Spinal cord (tissue), 10 donors: ENCODE results near the gene SLC6A8. TPM values are rescaled to one million over a fixed set of nuclear protein-coding genes. Genes with fewer than 3 reads are reported as not detected.

Experiments used
- DNase-seq, 6 donors: peaks; one replicate each; pipeline versions ENCODE4 v3.0.0 to v3.0.0-alpha.2; 2013 to 2015; ENCODE audit warnings: low spot score in 6 of 6, low read depth in 4 of 6
- H3K27ac ChIP-seq: one replicate; pipeline ENCODE4 v1.5.1; 2013; ENCODE audit warnings: low read depth, low read length, control low read depth
- H3K27me3 ChIP-seq: one replicate; pipeline ENCODE4 v1.6.1; 2013; ENCODE audit warnings: low read length; ENCODE audit not compliant: control insufficient read depth, insufficient read depth
- H3K36me3 ChIP-seq: one replicate; pipeline ENCODE4 v1.6.1; 2013; ENCODE audit warnings: low read length; ENCODE audit not compliant: control insufficient read depth, insufficient read depth
- H3K4me1 ChIP-seq: one replicate; pipeline ENCODE4 v1.6.1; 2013; ENCODE audit warnings: low read length; ENCODE audit not compliant: control insufficient read depth, insufficient read depth
- H3K4me3 ChIP-seq: one replicate; pipeline ENCODE4 v1.5.1; 2013; ENCODE audit warnings: low read depth, low read length, control low read depth
- H3K9me3 ChIP-seq: one replicate; pipeline ENCODE4 v1.6.1; 2013; ENCODE audit warnings: low read length; ENCODE audit not compliant: control insufficient read depth, insufficient read depth
- WGBS: methylation state at CpG from one replicate; pipeline ENCODE4 v1.1.5; 2013; ENCODE audit warnings: missing lambda C conversion rate; ENCODE audit not compliant: insufficient coverage; 5-methylcytosine and 5-hydroxymethylcytosine counted together
- polyA plus RNA-seq, 2 donors: library from polyadenylated mRNA; unstranded; fragments of 120-200 nt; gene quantifications; one replicate each; pipeline ENCODE4 v1.2.1, GENCODE V29; 2013; ENCODE audit not compliant: insufficient read length in 2 of 2
- total RNA-seq, 2 donors: library from RNA; depleted of rRNA in 1 of 2; stranded (reverse); fragments of 120-200 nt in 1 of 2; fragments of >200 nt in 1 of 2; gene quantifications; one replicate each; pipeline versions ENCODE4 v1.2.3 to v1.2.4, GENCODE V29; 2013 to 2014
- donor health status: healthy.

Gene SLC6A8
- total and polyA plus RNA-seq, 4 donors = 22.3 to 77.0 (median 47.5) TPM

GRCh38 chrX:153642051-153642654 is 45.6 kb upstream of the SLC6A8 start:
- peak in 1 of 6 donors; percentile 13 for DNase-seq
- Histone ChIP-seq H3K4me1 (peaks cover 37% of the 10 kb centered on the region), H3K4me3 (no peak overlapping the region), H3K9me3 (peaks cover 3% of the 10 kb centered on the region), H3K36me3 (no peaks in the 10 kb centered on the region), H3K27me3 (peaks cover 41% of the 10 kb centered on the region), H3K27ac (no peak overlapping the region)
- WGBS = 21% methylated on average over 44 of the region's 62 CpGs

DNA sequence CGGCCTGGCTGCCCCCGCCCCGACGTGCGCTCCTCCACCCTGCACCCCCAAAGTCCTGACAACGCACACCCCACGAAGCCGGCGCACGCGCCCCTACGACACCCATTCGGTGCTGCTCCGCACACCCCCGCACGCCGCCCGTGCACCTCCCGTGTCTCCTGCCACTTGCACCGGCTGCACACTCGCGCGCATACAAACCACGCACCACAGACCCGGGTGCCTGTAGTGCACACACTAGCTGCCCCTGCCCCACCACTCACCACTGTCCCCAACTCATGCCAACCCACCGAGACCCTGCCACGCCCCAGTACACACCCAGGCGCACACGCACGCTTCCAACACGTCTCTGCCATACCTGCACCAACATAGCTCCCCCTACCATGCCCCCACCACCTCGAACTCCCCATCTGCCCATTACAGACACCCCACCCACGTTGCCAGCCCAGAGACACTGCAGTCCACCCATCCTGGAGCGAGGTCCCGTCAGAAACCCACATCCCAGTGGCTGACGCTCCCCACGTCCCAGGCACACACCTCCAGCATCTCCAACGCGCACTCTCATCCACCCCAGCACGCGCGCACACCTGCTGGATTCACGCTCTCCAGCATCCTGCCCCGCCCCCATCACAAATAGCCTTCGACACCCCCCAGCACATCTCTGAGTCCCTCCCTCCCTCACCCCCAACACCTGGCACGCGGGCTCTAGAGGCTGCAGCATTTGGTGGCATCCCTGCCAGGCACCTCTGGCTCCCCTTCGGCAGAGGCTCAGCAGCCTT is 44.9 kb upstream of the SLC6A8 start:
- Histone ChIP-seq H3K27me3 (peaks cover 47% of the 10 kb centered on the region), H3K4me3 (no peak overlapping the region), H3K27ac (no peak overlapping the region), H3K36me3 (no peaks in the 10 kb centered on the region), H3K9me3 (peaks cover 3% of the 10 kb centered on the region), H3K4me1 (peaks cover 41% of the 10 kb centered on the region)
- DNase-seq = no peak
- WGBS = 24% methylated on average over 43 of the region's 48 CpGs

GRCh38 chrX:153643431-153644351 is 44.0 kb upstream of the SLC6A8 start:
- H3K4me1 ChIP-seq = peaks cover 41% of the 10 kb centered on the region
- H3K27ac ChIP-seq = no peak overlapping the region
- 13% methylated on average over 83 of the region's 84 CpGs for WGBS
- peak overlapping the region; percentile 9 for H3K4me3 ChIP-seq
- H3K27me3 ChIP-seq = peaks cover 49% of the 10 kb centered on the region
- peaks cover 3% of the 10 kb centered on the region for H3K9me3 ChIP-seq
- no peaks in the 10 kb centered on the region for H3K36me3 ChIP-seq
- peak in 2 of 6 donors; percentile 26 to 43 for DNase-seq

DNA sequence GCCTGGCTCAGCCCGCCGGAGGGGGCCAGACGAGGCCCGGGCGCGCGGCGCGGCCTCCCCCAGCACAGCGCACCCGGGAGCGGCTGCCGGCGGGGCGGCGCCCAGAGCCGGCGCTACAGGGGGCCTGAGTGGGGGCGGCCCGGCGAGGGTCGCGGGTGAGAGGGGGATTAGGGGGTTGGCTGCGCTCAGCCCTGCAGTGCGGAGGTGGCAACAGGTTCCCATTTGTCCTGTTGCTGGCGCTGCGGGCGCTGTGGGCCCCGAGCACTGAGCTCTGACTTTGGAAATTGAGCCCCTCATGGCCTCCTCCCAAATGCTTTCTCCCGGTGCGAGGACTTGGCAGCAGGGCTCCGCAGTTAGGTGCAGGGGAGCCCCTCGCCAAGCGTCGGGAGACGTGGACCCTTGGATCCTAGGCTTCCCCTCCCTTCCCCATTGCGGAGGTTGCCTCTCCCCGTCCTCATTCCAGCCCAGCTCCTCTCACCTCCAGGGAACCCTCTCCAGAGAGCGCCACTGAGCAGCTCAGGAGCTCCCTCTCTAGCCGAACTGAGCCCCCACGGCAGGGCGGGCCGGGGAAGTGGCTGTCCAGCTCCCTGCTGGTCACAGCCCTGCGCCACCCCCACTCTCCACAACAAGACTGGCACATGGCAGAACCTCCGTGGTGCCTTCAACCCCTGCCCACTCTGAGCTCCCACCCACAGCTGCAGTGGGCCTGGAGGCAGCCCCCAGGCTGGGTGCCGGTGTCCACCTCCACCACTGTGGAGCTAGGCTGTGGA is 43.2 kb upstream of the SLC6A8 start:
- Histone ChIP-seq H3K9me3 (peaks cover 3% of the 10 kb centered on the region), H3K27me3 (peaks cover 54% of the 10 kb centered on the region), H3K4me3 (no peak overlapping the region)

DNA sequence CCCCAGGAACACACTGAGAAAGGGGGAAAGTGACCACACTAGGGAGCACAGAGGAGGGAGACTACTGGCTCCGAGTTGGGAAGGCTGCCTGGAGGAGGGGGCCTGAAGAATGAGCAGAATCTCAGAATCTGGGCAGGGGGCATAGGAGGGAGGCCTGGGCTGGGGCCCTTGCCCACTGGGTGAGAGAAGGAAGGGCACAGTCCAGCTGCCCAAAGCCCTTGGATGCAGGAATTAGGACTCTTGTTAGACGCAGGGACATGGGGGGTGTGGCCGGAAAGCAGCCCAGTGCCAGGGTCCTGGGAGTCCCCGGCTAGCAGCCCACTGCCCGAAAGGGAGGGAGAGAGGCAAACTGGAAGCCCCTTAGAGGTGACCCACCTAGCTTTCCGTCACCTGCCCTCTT is 42.6 kb upstream of the SLC6A8 start:
- peaks cover 3% of the 10 kb centered on the region for H3K9me3 ChIP-seq
- no peaks in the 10 kb centered on the region for H3K36me3 ChIP-seq
- H3K4me3 ChIP-seq = no peak overlapping the region
- peaks cover 54% of the 10 kb centered on the region for H3K27me3 ChIP-seq
- DNase-seq = no peak
- 57% methylated on average over 3 of the region's 6 CpGs for WGBS
- peaks cover 41% of the 10 kb centered on the region for H3K4me1 ChIP-seq
- H3K27ac ChIP-seq = no peak overlapping the region

More for the DNA sequence above, 43.2 kb upstream of the SLC6A8 start:
- Histone ChIP-seq H3K36me3 (no peaks in the 10 kb centered on the region), H3K4me1 (peaks cover 41% of the 10 kb centered on the region), H3K27ac (no peak overlapping the region)
- DNase-seq = no peak
- 24% methylated on average over 44 of the region's 46 CpGs for WGBS

- 61% methylated on average over 6 of the region's 10 CpGs for WGBS
Measured at GRCh38 chrX:153645921-153646488, 41.7 kb upstream of the SLC6A8 start.

DNA sequence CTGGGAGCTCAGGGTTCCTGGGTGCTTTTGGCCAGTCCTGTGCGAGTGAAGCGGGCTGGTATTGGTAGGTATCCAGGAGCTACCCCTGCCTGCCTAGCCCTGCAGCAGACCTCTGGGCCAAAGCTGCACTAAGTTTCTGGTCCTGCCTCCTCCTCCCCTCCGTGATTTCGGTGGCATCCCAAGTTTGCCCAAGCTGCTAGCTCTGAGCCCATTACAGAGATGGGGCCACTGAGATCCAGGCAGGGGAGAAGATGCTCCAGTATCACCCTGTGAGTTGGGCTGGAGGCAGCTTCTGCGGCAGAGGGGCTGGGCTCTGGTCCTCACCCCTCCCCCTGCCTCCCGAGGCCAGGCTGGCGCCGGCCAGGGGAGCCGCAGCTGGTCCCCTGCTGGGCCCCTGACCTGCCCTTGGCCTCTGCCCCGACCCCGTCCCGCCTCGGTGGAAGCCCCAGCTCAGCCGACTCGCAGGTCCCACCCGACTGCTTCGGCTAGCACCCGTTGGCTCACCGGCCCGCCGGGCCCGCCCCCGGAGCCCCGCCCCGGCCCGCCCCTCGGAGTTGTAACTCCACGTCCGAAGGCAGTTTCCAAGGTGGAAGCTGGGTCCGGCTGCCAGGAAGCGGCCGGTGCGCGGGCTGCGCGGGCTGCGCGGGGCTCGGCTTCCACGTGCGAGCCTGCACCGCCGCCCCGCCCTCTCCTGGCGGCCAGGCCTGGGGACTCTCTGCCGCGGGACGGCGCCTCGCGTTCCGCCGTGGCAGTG is 40.9 kb upstream of the SLC6A8 start, which contains the start of gene DUSP9:
TSS of gene DUSP9 (plus strand) at position 584 of the 754 bp plus-strand sequence. CDS start 751 bp downstream, outside the sequence.
- no peak for DNase-seq
- H3K4me1 ChIP-seq = peaks cover 37% of the 10 kb centered on the region
- H3K27me3 ChIP-seq = peaks cover 52% of the 10 kb centered on the region
- H3K9me3 ChIP-seq = no peaks in the 10 kb centered on the region
- no peak within 1 kb of the TSS for H3K27ac ChIP-seq
- H3K4me3 ChIP-seq = no peak within 1 kb of the TSS
- H3K36me3 ChIP-seq = no peaks in the 10 kb centered on the region
- WGBS = 23% methylated on average over 43 of the region's 53 CpGs

More at GRCh38 chrX:153645921-153646488, 41.7 kb upstream of the SLC6A8 start:
- peaks cover 1% of the 10 kb centered on the region for H3K9me3 ChIP-seq
- no peak for DNase-seq
- peaks cover 54% of the 10 kb centered on the region for H3K27me3 ChIP-seq
- no peaks in the 10 kb centered on the region for H3K36me3 ChIP-seq
- peaks cover 41% of the 10 kb centered on the region for H3K4me1 ChIP-seq
- H3K27ac ChIP-seq = no peak overlapping the region
- H3K4me3 ChIP-seq = no peak overlapping the region
